Stimulated activated CD8-positive, alpha-beta memory T cell treated with anti-CD3 and anti-CD28 coated beads, Interleukin-15, amount 100 ng/mL, for 48 hours (primary cell): ENCODE results near the gene CTDSPL.

Experiments used
- DNase-seq, 2 donors: peaks; one replicate each; pipeline ENCODE4 v3.0.0-alpha.2; 2020; ENCODE audit warnings: low read depth in 2 of 2

CTDSPL gene

GRCh38 chr3:37913522-37913921 lies 51.8 kb downstream of the CTDSPL start:
- no peak for DNase-seq

GRCh38 chr3:37916685-37917084 lies 55.0 kb downstream of the CTDSPL start:
- DNase-seq = no peak

GRCh38 chr3:37918627-37919026 lies 56.9 kb downstream of the CTDSPL start:
- no peak for DNase-seq

GRCh38 chr3:37920156-37920699 lies 58.5 kb downstream of the CTDSPL start:
- DNase-seq = no peak

- no peak for DNase-seq
Observed at GRCh38 chr3:37921025-37921424, 59.3 kb downstream of the CTDSPL start.

- DNase-seq = no peak
Observed at GRCh38 chr3:37922721-37923568, 61.3 kb downstream of the CTDSPL start.

- DNase-seq = no peak
Observed at GRCh38 chr3:37923569-37924040, 61.9 kb downstream of the CTDSPL start.

GRCh38 chr3:37924453-37924852 lies 62.8 kb downstream of the CTDSPL start:
- no peak for DNase-seq

- no peak for DNase-seq
Observed at GRCh38 chr3:37925157-37925556, 63.5 kb downstream of the CTDSPL start.

- no peak for DNase-seq
Observed at GRCh38 chr3:37926611-37927010, 64.9 kb downstream of the CTDSPL start.

GRCh38 chr3:37930495-37930894 lies 68.8 kb downstream of the CTDSPL start:
- DNase-seq = no peak

GRCh38 chr3:37932505-37932904 lies 70.8 kb downstream of the CTDSPL start:
- DNase-seq = no peak

GRCh38 chr3:37934631-37935289 lies 73.1 kb downstream of the CTDSPL start:
- no peak for DNase-seq

- DNase-seq = no peak
Observed at GRCh38 chr3:37935290-37935668, 73.6 kb downstream of the CTDSPL start.

GRCh38 chr3:37935756-37936666 lies 74.3 kb downstream of the CTDSPL start:
- no peak for DNase-seq

- DNase-seq = no peak
Observed at GRCh38 chr3:37937156-37937555, 75.5 kb downstream of the CTDSPL start.

- no peak for DNase-seq
Observed at GRCh38 chr3:37938011-37938410, 76.3 kb downstream of the CTDSPL start.

GRCh38 chr3:37940242-37940908 lies 78.7 kb downstream of the CTDSPL start:
- DNase-seq = no peak

- no peak for DNase-seq
Observed at GRCh38 chr3:37941608-37942508, 80.2 kb downstream of the CTDSPL start.

GRCh38 chr3:37942646-37943045 lies 81.0 kb downstream of the CTDSPL start:
- DNase-seq = no peak
